HG02678 (cell line): ENCODE measurements around the gene ASTN1.

Experiments used
- ATAC-seq: cut with Tn5 transposase; IDR thresholded peaks from one replicate; pipeline ENCODE4 v1.9.1; 2021; ENCODE audit warnings: mild to moderate bottlenecking, moderate library complexity; ENCODE audit not compliant: unreplicated experiment

The ASTN1 gene

GRCh38 chr1:177044390-177044789, 120.1 kb downstream of the ASTN1 start:
- ATAC-seq: no peak

DNA sequence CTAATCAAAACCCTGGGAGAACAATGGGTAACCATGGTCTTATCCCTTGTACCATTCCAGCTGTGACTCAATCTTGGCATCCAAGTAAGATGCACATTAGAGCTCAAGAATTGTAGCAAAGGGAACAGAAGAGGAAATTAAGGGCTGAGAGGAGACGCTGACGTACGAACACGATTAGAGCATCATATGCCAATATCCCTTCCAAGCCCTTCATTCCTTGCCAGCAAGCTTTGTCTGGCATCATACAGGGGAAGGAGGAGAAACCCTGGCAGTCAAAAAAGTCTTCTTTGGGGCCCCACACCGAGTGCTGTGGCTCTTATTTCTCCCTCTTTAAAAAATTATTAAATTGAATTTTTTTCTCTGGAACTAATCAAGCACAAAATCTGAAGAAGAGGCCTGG, 120.9 kb downstream of the ASTN1 start:
- ATAC-seq: no peak

DNA sequence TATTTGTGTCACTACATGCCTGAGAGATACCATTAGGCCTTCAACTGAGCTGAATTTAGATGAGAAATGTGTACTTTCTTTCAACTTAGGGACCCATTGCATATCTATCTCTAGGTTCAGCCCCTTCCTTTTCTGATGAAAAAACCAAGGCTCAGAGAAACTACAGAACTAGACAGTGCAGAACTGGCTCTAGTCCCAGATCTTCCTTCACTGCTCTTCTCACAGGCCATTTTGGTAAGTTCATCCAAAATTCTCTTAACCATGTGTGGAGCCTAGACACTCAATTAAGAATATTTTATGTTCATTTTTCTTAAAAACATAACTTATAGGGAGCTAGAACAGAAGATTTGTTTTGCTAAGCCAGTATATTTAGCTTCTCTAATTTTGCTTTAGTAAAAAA, 128.9 kb downstream of the ASTN1 start:
- no peak for ATAC-seq

- no peak for ATAC-seq
These were observed 130.9 kb downstream of the ASTN1 start for GRCh38 chr1:177033628-177034027.

GRCh38 chr1:177032434-177032833, 132.1 kb downstream of the ASTN1 start:
- no peak for ATAC-seq

GRCh38 chr1:177024623-177025022, 139.9 kb downstream of the ASTN1 start:
- no peak for ATAC-seq

- ATAC-seq: no peak
These were observed 140.8 kb downstream of the ASTN1 start for GRCh38 chr1:177023726-177024125.

DNA sequence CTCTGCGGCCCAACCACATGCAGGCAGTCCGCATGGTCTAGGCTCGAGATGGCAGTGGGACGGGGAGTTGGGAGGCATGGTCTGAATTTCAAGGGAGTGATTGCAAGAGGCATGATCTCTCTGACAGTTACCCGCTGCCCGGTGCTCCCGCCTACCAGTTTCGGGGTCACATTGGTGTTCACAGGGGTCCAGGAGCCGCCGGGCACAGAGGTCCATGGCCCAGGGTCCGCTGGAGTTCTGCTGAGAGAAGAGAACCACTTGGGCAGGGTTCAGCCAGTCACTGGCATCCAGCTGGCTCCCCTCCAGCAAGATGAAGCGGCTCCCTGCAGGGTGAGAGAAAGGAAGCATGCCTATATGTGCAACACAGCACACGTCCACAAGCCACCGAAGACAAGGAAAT, 141.3 kb downstream of the ASTN1 start:
- no peak for ATAC-seq

DNA sequence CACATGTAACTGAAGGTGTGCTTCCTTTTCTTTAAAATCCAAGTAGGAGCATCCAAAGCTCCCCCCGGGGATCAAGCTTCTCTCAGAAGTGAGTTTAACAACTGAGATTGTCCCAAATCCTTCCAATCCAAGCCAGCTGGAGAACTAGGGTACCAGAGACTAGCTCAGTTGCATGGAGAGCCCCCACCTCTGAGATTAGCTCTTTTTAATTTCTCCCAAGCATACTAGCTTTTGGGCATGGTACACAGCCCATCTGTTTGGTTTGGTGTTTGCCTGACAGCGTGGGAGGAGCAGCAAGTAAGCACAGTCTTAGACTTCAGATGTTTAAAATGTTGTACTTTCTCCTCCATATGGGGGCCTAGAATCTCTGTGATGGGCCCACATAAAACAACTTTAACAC, 142.8 kb downstream of the ASTN1 start:
- ATAC-seq: no peak

DNA sequence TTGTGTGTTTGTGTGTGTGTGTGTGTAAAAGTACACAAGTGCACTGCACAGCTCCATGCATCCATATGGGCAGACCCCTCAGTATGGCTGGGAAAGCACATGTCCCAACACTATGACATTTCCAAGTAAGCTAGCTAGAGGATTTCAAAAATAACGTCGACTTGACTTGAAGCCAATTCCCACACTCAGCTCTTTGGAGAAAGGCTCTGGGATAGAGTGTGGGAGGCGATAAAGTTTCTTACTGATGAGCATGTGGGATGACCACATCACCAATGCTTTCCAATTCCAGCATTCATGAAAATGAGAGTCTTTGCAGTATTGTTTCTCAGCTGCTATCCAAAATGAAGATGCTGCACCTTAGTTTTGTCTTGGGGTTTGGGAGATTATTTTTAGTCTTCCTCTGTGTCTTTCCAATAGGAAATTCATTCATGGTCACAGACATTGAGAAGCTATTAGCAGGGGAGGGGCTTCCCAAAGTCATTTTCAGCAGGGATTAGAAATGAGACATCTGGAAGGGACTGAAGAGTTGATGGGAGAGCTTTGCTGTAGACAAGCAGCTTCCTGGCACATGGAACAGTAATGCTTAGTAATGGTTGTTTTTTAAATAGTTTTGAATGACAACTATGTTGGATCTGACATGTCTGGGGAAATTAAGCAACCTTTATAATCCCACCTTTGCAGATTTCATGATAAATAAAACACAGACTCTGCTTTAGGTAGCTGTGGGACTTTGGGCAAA, 143.5 kb downstream of the ASTN1 start:
- ATAC-seq: no peak

DNA sequence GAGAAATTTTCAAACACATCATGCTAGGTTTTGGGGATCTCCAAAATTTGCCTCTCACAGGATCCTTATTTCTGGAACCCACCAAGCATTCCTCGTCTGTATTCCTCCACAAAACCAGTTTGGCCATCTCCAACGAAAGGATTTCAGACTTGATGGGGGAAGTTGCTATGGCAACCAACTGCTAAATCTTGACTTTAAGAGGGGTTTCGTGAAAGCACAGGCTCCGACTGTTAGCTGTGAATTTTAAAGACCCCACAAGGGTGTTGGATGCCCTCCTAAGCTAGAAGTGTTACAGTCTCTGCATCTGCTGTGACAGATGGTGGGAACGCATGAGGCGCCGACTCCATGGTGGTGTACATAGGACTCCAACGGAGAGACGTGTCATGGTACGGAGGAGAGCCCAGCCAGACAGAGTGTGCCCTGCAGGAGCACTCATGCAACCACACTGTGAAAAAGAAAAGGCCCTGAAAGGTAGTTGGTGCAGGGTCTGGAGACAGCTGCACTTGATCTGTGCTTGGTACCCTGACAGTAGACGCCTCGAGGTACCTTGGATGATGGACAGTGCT, 147.1 kb downstream of the ASTN1 start:
- ATAC-seq: no peak

- no peak for ATAC-seq
These were observed 150.2 kb downstream of the ASTN1 start for GRCh38 chr1:177014325-177014724.

DNA sequence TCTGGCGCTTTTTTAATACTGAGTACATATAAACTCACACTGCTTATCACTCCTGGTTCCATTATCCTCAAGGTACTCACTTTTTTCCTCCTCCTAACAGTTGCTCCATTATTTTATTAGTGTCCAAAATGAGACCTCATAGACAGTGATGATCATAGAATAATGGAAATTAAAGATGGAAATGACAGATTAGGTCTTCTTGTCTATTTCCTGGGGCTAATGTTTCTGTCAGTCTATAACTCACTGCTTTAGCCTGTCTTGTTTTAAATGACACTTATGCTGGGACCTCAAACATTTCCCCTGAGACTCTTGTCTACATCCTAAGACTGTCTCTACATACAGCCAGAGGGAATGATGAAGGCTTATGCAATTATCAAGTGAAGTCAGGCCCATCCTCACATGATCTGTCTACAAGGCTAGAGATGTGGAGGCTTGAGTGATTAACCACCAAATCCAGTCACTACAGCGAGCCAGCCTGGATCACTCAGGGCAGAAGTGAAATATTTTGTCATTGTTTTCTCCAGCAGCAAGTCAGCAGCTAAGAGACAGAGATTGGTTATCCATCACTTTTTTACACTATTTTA, 152.1 kb downstream of the ASTN1 start:
- ATAC-seq: no peak

DNA sequence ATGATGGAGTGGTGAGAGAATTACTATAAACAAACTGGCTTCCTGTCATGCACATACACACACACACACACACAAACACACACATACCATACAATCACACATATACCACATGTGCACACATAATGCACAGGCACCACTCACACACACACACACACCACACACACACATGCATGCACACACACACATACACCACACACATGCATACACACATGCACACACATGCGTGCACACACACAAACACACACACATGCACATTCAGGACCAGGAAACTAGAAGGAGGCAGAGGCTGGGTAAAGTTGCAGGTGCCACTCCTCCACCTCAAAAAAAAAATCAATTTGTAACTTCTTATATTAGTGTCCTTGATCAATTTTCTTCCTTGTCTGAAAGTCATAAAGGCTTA, 153.0 kb downstream of the ASTN1 start:
- ATAC-seq: no peak

DNA sequence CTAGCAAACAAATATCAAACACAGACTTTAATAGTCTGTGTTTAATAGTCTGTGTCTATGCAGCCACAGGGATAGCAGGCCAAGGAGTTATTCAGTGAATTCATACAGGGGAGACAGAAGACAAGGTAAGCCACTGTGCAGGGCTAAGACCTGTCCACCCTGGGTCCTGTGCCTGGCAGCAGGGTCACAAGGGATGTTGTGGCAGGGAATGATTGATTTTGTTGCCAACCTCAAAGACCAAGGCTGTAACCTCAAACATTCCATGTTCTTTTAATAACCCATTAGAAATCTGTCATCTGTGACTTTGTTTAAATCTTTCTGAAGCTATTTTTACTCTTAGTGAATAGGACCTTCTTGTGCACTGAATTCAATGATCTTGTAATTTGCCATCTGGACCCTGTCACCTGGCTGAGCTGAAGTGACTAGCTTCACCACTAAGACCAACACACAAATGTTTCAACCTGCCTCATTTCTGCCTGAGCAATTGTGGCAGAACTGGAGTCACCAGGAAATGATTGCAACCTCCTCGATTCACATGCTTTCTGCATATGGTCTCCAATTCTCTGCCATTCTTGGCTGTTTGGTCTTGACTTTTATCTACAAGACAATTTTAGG, 154.2 kb downstream of the ASTN1 start:
- ATAC-seq: no peak

- ATAC-seq: no peak
These were observed 155.9 kb downstream of the ASTN1 start for GRCh38 chr1:177008653-177009052.

DNA sequence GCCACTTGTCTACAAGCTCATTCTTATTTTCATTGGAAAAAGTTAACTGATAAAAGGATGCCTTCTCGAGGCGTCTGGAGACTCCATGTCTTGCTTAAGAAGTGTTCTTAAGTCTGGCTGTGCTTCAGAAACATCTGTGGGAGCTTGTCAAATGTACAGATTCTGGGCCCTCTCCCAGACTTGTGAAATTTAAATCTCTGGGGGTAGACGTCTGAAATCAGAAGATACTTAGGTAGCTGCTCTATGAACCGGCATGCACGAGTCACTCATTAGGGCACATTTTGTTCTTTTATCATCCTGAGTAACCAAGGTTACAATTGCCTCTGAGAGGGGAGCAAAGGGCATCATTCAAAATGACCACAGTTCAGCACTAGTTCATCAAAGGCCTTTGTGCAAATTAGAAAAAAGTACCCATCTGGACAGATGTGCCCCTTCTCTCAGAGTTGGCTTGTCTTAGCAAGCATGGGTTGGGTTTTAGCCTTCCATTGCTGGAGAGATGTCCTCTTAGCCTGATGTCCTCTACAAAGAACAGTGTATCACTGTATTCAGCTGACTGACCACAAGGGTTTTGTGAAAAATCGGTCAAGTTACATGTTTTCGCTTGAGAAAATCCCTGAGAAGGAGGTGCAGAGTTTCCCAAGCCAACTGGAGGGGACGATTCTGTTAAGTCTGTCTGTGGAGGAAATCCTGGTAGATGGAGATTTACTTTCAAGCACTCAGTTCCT, 156.9 kb downstream of the ASTN1 start:
- no peak for ATAC-seq

- ATAC-seq: no peak
These were observed 161.6 kb downstream of the ASTN1 start for GRCh38 chr1:177002891-177003290.

GRCh38 chr1:177001556-177001955, 163.0 kb downstream of the ASTN1 start:
- no peak for ATAC-seq

- ATAC-seq: no peak
These were observed 166.2 kb downstream of the ASTN1 start for GRCh38 chr1:176998183-176998795.
